ENCODE results near the gene SLC6A6. TPM values are rescaled to one million over a fixed set of nuclear protein-coding genes. Genes with fewer than 3 reads are reported as not detected.

Gene SLC6A6
- total and polyA plus RNA-seq, 2 donors from 2014 or later = 7.1 to 64.0 TPM

DNA sequence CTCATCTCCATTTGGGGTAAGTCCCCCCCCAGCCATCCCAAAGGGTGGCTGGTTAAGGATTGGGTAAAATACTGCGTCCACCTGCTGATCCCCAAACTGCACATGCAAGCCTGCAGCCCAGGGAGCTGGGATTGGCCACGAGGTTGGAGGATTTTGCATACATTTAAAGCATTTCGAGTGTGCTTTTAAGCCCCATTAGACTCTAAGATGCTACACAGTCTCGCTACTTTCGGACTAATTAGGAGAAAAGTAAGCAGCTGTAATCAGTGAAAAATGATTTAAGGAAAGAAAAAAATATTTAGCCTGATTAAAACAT, 23.9 kb downstream of the SLC6A6 start:
- H3K27ac ChIP-seq (ENCODE audit: low read depth in 2 of 2, low read length in 2 of 2) = no peak overlapping the region
- intact Hi-C loops (cut with DNase I) = no loop called here
- H3K4me3 ChIP-seq (ENCODE audit: low read length in 3 of 3) = no peak overlapping the region
- FAIRE-seq (no peak), DNase-seq (no peak)
- H3K4me1 ChIP-seq (ENCODE audit: control insufficient read depth in 2 of 3, insufficient read depth in 2 of 3, low read depth in 1 of 3, low read length in 3 of 3) = peaks cover 0 to 35% (median 21%) of the 10 kb centered on the region in 3 donors
- TF ChIP-seq, protein P1, sequence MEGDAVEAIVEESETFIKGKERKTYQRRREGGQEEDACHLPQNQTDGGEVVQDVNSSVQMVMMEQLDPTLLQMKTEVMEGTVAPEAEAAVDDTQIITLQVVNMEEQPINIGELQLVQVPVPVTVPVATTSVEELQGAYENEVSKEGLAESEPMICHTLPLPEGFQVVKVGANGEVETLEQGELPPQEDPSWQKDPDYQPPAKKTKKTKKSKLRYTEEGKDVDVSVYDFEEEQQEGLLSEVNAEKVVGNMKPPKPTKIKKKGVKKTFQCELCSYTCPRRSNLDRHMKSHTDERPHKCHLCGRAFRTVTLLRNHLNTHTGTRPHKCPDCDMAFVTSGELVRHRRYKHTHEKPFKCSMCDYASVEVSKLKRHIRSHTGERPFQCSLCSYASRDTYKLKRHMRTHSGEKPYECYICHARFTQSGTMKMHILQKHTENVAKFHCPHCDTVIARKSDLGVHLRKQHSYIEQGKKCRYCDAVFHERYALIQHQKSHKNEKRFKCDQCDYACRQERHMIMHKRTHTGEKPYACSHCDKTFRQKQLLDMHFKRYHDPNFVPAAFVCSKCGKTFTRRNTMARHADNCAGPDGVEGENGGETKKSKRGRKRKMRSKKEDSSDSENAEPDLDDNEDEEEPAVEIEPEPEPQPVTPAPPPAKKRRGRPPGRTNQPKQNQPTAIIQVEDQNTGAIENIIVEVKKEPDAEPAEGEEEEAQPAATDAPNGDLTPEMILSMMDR (IDR thresholded peaks at IDR 0.05; ENCODE audit: borderline replicate concordance, extremely low read depth, insufficient read depth) = no peak
- no peaks in the 10 kb centered on the region for H3K36me3 ChIP-seq (ENCODE audit: control insufficient read depth in 2 of 3, insufficient read depth in 3 of 3, low read length in 3 of 3)
- no peaks in the 10 kb centered on the region for H3K27me3 ChIP-seq (ENCODE audit: control insufficient read depth, insufficient read depth, low read length)
- no peak overlapping the region for H3K9ac ChIP-seq (ENCODE audit: low read length in 3 of 3)
- H3K9me3 ChIP-seq (ENCODE audit: control insufficient read depth in 2 of 3, insufficient read depth in 1 of 3, low read length in 3 of 3) = no peaks in the 10 kb centered on the region

DNA sequence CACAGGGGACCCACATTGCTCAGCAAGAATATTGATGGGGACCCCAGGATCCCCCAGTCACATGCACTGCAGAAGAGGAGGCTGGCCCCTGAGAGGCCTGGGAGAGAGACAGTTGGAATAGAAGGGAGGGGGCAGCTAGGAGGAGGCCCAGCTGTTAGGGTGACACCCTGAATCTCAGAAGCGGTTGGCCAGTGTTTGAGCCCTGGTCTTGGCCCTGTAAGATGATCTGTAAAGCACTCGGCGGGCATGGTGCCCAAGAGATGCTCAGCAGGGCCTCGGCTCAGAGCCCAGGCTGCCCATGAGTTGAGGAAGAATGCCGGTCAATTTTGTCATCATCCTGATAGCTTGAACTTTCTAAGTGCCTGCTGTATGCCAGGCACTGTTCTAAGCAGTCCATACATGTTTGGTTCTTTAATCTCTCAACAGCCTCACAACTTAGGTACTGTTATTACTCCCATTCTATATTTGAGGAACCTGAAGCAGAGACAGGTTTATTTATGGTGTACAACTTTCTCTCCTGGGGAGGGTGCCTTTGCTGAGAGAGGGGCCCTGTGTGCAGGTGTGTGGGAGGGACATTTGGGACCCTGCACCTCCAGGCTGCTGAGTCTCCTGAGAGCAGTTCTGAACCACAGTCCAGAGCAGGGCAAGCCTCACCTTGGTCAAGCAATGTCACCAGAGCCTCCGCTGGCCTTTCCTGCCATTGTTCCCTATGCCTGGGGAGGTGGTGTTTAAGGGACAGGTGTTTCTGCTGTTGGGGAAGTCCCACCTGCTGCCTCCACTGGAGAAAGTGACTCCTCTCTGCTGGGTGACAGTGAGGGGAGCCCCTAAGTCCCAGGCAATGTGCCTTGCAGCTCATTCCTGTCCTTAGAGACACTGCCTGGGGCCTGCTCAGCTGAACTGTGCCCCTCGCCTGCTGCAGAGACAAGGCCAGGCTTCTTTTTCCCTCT, 26.0 kb downstream of the SLC6A6 start:
- no peak overlapping the region for H3K27ac ChIP-seq (ENCODE audit: low read depth in 2 of 2, low read length in 2 of 2)
- no peaks in the 10 kb centered on the region for H3K27me3 ChIP-seq (ENCODE audit: control insufficient read depth, insufficient read depth, low read length)
- H3K4me3 ChIP-seq (ENCODE audit: low read length in 3 of 3) = no peak overlapping the region
- H3K9ac ChIP-seq (ENCODE audit: low read length in 3 of 3) = no peak overlapping the region
- intact Hi-C loops (cut with DNase I) = no loop called here
- TF ChIP-seq, protein P1 (IDR thresholded peaks at IDR 0.05; ENCODE audit: borderline replicate concordance, extremely low read depth, insufficient read depth) = no peak
- no peak for FAIRE-seq
- DNase-seq = no peak
- peaks cover 0 to 54% (median 42%) of the 10 kb centered on the region in 3 donors for H3K4me1 ChIP-seq (ENCODE audit: control insufficient read depth in 2 of 3, insufficient read depth in 2 of 3, low read depth in 1 of 3, low read length in 3 of 3)
- H3K36me3 ChIP-seq (ENCODE audit: control insufficient read depth in 2 of 3, insufficient read depth in 3 of 3, low read length in 3 of 3) = no peaks in the 10 kb centered on the region
- H3K9me3 ChIP-seq (ENCODE audit: control insufficient read depth in 2 of 3, insufficient read depth in 1 of 3, low read length in 3 of 3) = no peaks in the 10 kb centered on the region

- Histone ChIP-seq H3K27ac (ENCODE audit: low read depth in 2 of 2, low read length in 2 of 2) (no peak overlapping the region), H3K27me3 (ENCODE audit: control insufficient read depth, insufficient read depth, low read length) (no peaks in the 10 kb centered on the region), H3K36me3 (ENCODE audit: control insufficient read depth in 2 of 3, insufficient read depth in 3 of 3, low read length in 3 of 3) (no peaks in the 10 kb centered on the region), H3K9me3 (ENCODE audit: control insufficient read depth in 2 of 3, insufficient read depth in 1 of 3, low read length in 3 of 3) (no peaks in the 10 kb centered on the region), H3K4me3 (ENCODE audit: low read length in 3 of 3) (no peak overlapping the region), H3K4me1 (ENCODE audit: control insufficient read depth in 2 of 3, insufficient read depth in 2 of 3, low read depth in 1 of 3, low read length in 3 of 3) (peaks cover 0 to 58% (median 46%) of the 10 kb centered on the region in 3 donors), H3K9ac (ENCODE audit: low read length in 3 of 3) (no peak overlapping the region)
- TF ChIP-seq, protein P1 (IDR thresholded peaks at IDR 0.05; ENCODE audit: borderline replicate concordance, extremely low read depth, insufficient read depth) = no peak
- intact Hi-C loops (cut with DNase I) = no loop called here
- DNase-seq (no peak), FAIRE-seq (no peak)
Observed at GRCh38 chr3:14429237-14429636, 26.8 kb downstream of the SLC6A6 start.

All from kidney (tissue), 14 donors.